Measurements from ENCODE around the gene ATP13A2. TPM values are rescaled to one million over a fixed set of nuclear protein-coding genes. Genes with fewer than 3 reads are reported as not detected.

The ATP13A2 gene
- total and polyA plus RNA-seq, 8 donors: 23.6 to 65.0 (median 35.4) TPM

DNA sequence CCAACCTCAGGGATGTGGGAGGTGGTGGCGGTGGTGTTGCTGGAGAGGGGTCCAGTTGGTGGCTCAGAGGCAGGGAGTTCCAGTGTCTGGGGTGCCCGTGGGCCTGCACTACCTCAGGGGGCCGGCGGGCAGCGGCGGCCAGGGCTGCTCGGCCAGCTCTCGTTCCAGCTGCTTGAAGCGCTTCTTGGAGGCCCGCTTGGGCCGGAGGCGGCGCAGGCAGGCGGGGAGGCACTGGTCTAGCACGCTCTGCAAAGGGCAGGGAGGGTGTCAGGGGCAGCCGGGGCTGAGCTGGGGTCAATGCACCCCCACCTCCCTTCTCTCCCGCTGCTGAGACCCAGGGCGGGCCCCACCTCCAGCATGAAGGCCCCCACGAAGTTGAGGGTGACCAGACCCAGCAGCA, 25.6 kb downstream of the ATP13A2 start:
- intact Hi-C loops (cut with DNase I): no loop called here
- Histone ChIP-seq H3K36me3 (peaks cover 0 to 60% of the 10 kb centered on the region in 2 donors), H3K4me1 (no peaks in the 10 kb centered on the region), H3K4me3 (no peak overlapping the region), H3K27ac (no peak overlapping the region), H3K9me3 (no peaks in the 10 kb centered on the region), H3K27me3 (peaks cover 0 to 21% of the 10 kb centered on the region in 2 donors)
- DNase-seq (no peak), ATAC-seq (no peak)
- TF ChIP-seq, protein P1, sequence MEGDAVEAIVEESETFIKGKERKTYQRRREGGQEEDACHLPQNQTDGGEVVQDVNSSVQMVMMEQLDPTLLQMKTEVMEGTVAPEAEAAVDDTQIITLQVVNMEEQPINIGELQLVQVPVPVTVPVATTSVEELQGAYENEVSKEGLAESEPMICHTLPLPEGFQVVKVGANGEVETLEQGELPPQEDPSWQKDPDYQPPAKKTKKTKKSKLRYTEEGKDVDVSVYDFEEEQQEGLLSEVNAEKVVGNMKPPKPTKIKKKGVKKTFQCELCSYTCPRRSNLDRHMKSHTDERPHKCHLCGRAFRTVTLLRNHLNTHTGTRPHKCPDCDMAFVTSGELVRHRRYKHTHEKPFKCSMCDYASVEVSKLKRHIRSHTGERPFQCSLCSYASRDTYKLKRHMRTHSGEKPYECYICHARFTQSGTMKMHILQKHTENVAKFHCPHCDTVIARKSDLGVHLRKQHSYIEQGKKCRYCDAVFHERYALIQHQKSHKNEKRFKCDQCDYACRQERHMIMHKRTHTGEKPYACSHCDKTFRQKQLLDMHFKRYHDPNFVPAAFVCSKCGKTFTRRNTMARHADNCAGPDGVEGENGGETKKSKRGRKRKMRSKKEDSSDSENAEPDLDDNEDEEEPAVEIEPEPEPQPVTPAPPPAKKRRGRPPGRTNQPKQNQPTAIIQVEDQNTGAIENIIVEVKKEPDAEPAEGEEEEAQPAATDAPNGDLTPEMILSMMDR (IDR thresholded peaks at IDR 0.05): no peak

DNA sequence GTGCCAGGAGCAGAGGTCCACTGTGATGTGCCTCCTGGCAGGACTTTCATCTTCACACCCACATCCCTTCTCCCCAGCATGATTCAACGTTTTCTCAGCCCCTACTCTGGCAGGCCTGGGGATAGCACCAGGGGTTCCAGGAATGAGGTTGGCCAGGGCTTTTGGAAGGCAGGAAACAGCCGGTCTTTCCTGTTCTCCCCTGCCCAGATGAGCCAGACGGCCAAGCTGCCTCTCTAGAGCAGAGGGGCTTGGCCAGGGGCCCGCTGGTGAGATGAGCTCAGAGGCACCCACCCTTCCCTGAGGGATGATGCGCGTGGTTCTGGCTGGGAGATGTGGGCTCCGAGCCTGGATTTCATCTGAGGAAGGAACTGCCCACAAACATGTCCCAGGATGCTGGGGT, 27.0 kb downstream of the ATP13A2 start:
- H3K36me3 ChIP-seq: peaks cover 0 to 46% of the 10 kb centered on the region in 2 donors
- H3K27me3 ChIP-seq: peaks cover 0 to 35% of the 10 kb centered on the region in 2 donors
- DNase-seq (peak in 2 of 4 donors; percentile 70 to 72), ATAC-seq (peak; percentile 54)
- H3K9me3 ChIP-seq: no peaks in the 10 kb centered on the region
- peaks cover 3 to 10% of the 10 kb centered on the region in 2 donors for H3K4me1 ChIP-seq
- H3K27ac ChIP-seq: peak overlapping the region in 1 of 2 donors; percentile 5
- no peak overlapping the region for H3K4me3 ChIP-seq
- intact Hi-C loops (cut with DNase I): no loop called here
- TF ChIP-seq, protein P1 (IDR thresholded peaks at IDR 0.05): no peak

DNA sequence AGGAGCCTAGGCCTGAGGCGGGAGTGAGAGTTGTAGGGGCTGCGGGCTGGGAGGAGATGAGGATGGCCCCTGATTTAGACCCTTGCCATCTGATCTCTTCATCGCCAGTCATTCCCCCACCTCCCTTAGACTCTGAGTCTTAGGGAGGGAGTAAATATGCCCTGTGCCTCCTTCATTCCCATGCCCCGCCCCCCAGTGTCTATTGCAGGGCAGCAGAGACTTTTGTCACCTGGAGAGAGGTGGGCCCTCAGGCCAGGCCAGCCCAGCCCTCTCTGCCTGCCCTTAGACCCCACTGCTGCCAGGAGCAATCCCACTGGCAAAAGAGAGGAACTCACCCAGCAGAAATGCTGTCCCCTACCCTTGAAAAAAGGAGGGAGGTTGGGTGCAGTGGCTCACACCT, 28.1 kb downstream of the ATP13A2 start:
- no peak overlapping the region for H3K4me3 ChIP-seq
- no peak overlapping the region for H3K27ac ChIP-seq
- no peak for ATAC-seq
- TF ChIP-seq, protein P1 (IDR thresholded peaks at IDR 0.05): no peak
- H3K4me1 ChIP-seq: peaks cover 6 to 14% of the 10 kb centered on the region in 2 donors
- DNase-seq: no peak
- H3K27me3 ChIP-seq: peaks cover 0 to 46% of the 10 kb centered on the region in 2 donors
- intact Hi-C loops (cut with DNase I): no loop called here
- H3K9me3 ChIP-seq: no peaks in the 10 kb centered on the region
- peaks cover 0 to 35% of the 10 kb centered on the region in 2 donors for H3K36me3 ChIP-seq

DNA sequence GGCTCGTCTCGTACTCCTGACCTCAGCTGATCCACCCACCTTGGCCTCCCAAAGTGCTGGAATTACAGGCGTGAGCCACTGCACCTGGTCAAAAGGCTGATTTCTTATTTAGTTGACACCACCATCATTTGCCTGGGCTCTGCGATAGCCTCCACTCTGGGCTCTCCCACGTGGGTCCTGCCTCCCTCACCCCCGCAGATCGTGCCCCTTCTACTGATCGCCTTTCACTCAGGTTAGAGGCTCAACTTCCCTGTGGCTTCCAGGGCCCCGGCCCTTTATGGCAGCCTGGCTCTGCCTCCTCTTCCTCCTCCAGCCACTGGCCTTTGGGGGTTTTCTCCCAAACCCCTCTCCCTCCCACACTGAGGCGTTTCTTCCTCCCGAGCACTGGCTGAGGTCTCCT, 28.8 kb downstream of the ATP13A2 start:
- peaks cover 0 to 29% of the 10 kb centered on the region in 2 donors for H3K36me3 ChIP-seq
- H3K27me3 ChIP-seq: peaks cover 0 to 48% of the 10 kb centered on the region in 2 donors
- ATAC-seq: no peak
- TF ChIP-seq, protein P1 (IDR thresholded peaks at IDR 0.05): no peak
- no peak overlapping the region for H3K27ac ChIP-seq
- no peak for DNase-seq
- no peak overlapping the region for H3K4me3 ChIP-seq
- no peaks in the 10 kb centered on the region for H3K9me3 ChIP-seq
- intact Hi-C loops (cut with DNase I): no loop called here
- H3K4me1 ChIP-seq: peaks cover 6 to 14% of the 10 kb centered on the region in 2 donors

DNA sequence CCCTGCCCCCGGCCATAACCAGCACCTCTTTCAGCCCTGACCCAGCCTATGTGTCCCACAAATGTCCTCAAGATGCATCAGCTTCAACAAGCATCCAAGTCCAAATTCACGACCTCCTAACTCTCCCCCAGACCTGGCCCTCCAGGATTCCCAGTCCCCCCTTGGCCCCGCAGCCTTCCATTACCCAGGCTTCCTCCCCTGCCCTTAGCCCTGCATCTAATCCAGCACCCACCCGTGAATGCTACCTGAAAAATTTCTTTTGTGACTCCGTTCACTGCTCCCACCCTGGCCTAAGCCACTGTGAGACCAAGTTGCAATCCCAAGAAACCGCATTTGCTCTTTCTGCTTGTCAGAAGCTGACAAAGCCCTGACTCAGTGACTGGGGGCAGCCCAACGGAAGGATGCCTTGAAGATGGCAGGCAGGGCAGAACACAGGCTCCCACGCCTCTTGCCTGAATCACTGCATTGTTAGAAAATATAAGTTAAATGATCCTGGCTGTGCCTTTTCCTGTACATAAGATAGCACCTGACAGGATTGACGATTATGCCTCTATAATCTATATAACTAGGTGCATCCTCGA, 30.4 kb downstream of the ATP13A2 start:
- Histone ChIP-seq H3K9me3 (no peaks in the 10 kb centered on the region), H3K4me3 (no peak overlapping the region), H3K4me1 (peaks cover 6 to 14% of the 10 kb centered on the region in 2 donors), H3K27me3 (peaks cover 0 to 48% of the 10 kb centered on the region in 2 donors), H3K27ac (no peak overlapping the region), H3K36me3 (peaks cover 0 to 14% of the 10 kb centered on the region in 2 donors)
- DNase-seq (no peak), ATAC-seq (no peak)
- intact Hi-C loops (cut with DNase I): no loop called here
- TF ChIP-seq, protein P1 (IDR thresholded peaks at IDR 0.05): no peak

Measured in left lung (tissue), 10 donors.